OCI-LY3 (cell line): ENCODE data around the gene NUP153.
A peak's percentile ranks its signal among the peaks of the same experiment; 100 is the strongest.
"Not testable (repeated sequence)": the region's sequence is repeated elsewhere in the genome, so short reads cannot be mapped to it uniquely, and the experiment has no call there.

Source experiments
- H2AFZ ChIP-seq: fragments of 200-600, 300-600 bp; shearing (Covaris generic); 2 replicates; pipeline ENCODE4 v1.6.0; 2014; ENCODE audit warnings: antibody characterized with exemption, low read depth, low read length
- H3K27ac ChIP-seq: fragments of 200-600, 300-600 bp; sonication (generic); 2 replicates; pipeline ENCODE4 v1.5.1; 2014; ENCODE audit warnings: mild to moderate bottlenecking, low read length, moderate library complexity, mixed read lengths
- H3K27me3 ChIP-seq: fragments of 200-600, 300-600 bp; sonication (generic); 2 replicates; pipeline ENCODE4 v1.6.1; 2014; ENCODE audit warnings: low read depth, low read length, mixed read lengths
- H3K36me3 ChIP-seq: fragments of 200-600, 300-600 bp; sonication (generic); replicated peaks from 2 replicates; pipeline ENCODE3; 2014; ENCODE audit warnings: low read depth, low read length, mixed read lengths
- H3K4me1 ChIP-seq: fragments of 300-600, 200-600 bp; sonication (generic); 2 replicates; pipeline ENCODE4 v1.6.1; 2014; ENCODE audit warnings: low read length, mixed read lengths
- H3K4me2 ChIP-seq: fragments of 200-600, 300-600 bp; sonication (generic); 2 replicates; pipeline ENCODE4 v1.6.1; 2014; ENCODE audit warnings: low read length, mixed read lengths
- H3K4me3 ChIP-seq: fragments of 300-600, 200-600 bp; sonication (generic); 2 replicates; pipeline ENCODE4 v1.5.1; 2014; ENCODE audit warnings: antibody characterized with exemption, mild to moderate bottlenecking, low read length, moderate library complexity
- H3K79me2 ChIP-seq: fragments of 300-600, 200-600 bp; shearing (Covaris generic); 2 replicates; pipeline ENCODE4 v1.6.1; 2014; ENCODE audit warnings: mild to moderate bottlenecking, low read length, mixed read lengths
- H3K9ac ChIP-seq: fragments of 300-600, 200-600 bp; shearing (Covaris generic); 2 replicates; pipeline ENCODE4 v1.6.0; 2014; ENCODE audit warnings: mild to moderate bottlenecking, low read length, moderate library complexity
- H3K9me3 ChIP-seq: fragments of 200-600, 300-600 bp; shearing (Covaris generic); 2 replicates; pipeline ENCODE4 v1.6.1; 2014; ENCODE audit warnings: low read length, mixed read lengths; ENCODE audit not compliant: insufficient read depth
- H4K20me1 ChIP-seq: fragments of 200-600, 300-600 bp; sonication (generic); 2 replicates; pipeline ENCODE4 v1.6.1; 2016; ENCODE audit warnings: low read length, mixed read lengths; ENCODE audit not compliant: insufficient read depth
- CTCF ChIP-seq: fragments of 200-600, 300-600 bp; sonication (generic); IDR thresholded peaks from 2 replicates; pipeline ENCODE4 v1.5.1; 2014; ENCODE audit warnings: antibody characterized with exemption, low read length, low read depth
- EZH2phosphoT487 ChIP-seq: fragments of 200-600 bp; shearing (Covaris generic); IDR thresholded peaks from 2 replicates; pipeline ENCODE4 v1.6.1; 2018; ENCODE audit warnings: antibody characterized with exemption, mixed run types, low read depth

NUP153 gene

DNA sequence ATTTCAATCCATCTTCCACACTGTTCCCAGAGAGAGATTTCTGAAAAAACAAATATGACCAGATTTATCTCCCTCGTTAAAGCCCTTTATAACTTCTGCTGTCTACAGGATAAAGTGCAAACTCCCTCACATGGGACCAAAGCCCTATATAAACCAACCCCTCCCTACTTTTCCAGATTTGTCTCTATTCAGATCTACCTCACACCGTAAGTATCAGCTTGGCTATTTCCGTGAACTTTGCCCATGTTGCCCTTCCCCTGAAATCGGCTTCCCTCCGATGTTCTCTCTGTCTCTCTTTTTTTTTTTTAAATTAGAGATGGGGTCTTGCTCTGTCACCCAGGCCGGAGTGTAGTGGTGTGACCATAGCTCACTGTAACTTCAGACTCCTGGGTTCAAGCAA, 118.7 kb downstream of the NUP153 start:
- TF ChIP-seq EZH2phosphoT487 (no peak), CTCF (no peak)
- Histone ChIP-seq H3K27ac (no peak overlapping the region), H3K4me2 (no peak overlapping the region), H3K4me1 (peaks cover 13% of the 10 kb centered on the region), H4K20me1 (no peaks in the 10 kb centered on the region), H3K36me3 (no peaks in the 10 kb centered on the region), H3K9me3 (no peaks in the 10 kb centered on the region), H3K9ac (no peak overlapping the region), H2AFZ (no peak overlapping the region), H3K79me2 (no peaks in the 10 kb centered on the region), H3K4me3 (no peak overlapping the region), H3K27me3 (no peaks in the 10 kb centered on the region)

GRCh38 chr6:17586623-17587022, 120.1 kb downstream of the NUP153 start:
- H4K20me1 ChIP-seq, H2AFZ ChIP-seq, H3K4me3 ChIP-seq, H3K9ac ChIP-seq, H3K36me3 ChIP-seq, H3K4me2 ChIP-seq, H3K79me2 ChIP-seq, H3K27ac ChIP-seq, H3K9me3 ChIP-seq, H3K27me3 ChIP-seq: not testable (repeated sequence)
- peaks cover 23% of the 10 kb centered on the region for H3K4me1 ChIP-seq

GRCh38 chr6:17585766-17586490, 120.8 kb downstream of the NUP153 start:
- Histone ChIP-seq H3K9ac (no peak overlapping the region), H3K4me3 (no peak overlapping the region), H4K20me1 (no peaks in the 10 kb centered on the region), H3K79me2 (no peaks in the 10 kb centered on the region), H3K27ac (no peak overlapping the region), H3K4me2 (no peak overlapping the region), H3K36me3 (no peaks in the 10 kb centered on the region), H2AFZ (no peak overlapping the region), H3K9me3 (no peaks in the 10 kb centered on the region), H3K27me3 (no peaks in the 10 kb centered on the region), H3K4me1 (peaks cover 23% of the 10 kb centered on the region)
- peak; percentile 19 for TF ChIP-seq CTCF
- TF ChIP-seq EZH2phosphoT487: no peak

DNA sequence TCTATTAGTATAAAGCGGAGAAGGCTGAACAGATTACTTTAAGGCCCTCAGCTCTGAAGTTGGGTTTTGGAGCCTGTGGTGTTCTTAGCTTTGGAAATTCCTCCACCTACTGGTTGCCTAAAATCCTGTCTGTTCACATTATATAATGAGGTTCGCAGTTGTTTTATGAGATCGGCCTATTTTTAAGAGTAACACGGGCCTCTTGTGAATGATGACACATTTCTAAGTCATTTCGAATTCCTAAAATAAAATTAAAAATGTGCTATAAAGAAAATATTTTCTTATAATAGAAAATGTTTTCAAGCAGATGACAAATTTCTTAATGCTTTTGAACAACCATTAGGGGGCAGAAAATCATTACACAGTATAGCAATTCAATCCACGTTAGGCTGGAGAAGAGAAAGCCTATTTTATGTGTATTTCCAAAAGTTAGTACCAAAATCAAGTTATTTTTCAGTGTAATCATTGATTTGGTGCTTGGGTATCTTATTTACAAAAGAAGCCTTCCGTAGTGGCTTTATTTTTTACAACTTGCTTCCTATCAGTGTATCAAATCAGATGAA, 122.4 kb downstream of the NUP153 start:
- Histone ChIP-seq H3K27ac (no peak overlapping the region), H2AFZ (no peak overlapping the region), H3K36me3 (no peaks in the 10 kb centered on the region), H3K4me3 (no peak overlapping the region; the same call in 1 of the 2 replicates), H3K9ac (no peak overlapping the region), H3K9me3 (no peaks in the 10 kb centered on the region), H3K4me1 (peaks cover 19% of the 10 kb centered on the region), H3K79me2 (no peaks in the 10 kb centered on the region), H3K4me2 (peak overlapping the region; percentile 44), H3K27me3 (no peaks in the 10 kb centered on the region), H4K20me1 (no peaks in the 10 kb centered on the region)
- no peak for TF ChIP-seq EZH2phosphoT487
- peak; percentile 78 for TF ChIP-seq CTCF
